HCT116 (cell line): ENCODE data around the gene SLC41A2. TPM values are rescaled to one million over a fixed set of nuclear protein-coding genes. Genes with fewer than 3 reads are reported as not detected.

Experiments used
- ATAC-seq: fragments of 200-7000 bp; cut with Tn5 transposase; 2 replicates; pipeline ENCODE4 v1.9.1; 2020; ENCODE audit warnings: mild to moderate bottlenecking, moderate library complexity
- BruUV-seq: library from RNA; stranded (reverse); fragments of 400-500 nt; replicated peaks from 2 replicates; lab custom pipeline; 2021; lab: Mats Ljungman, UMichigan
- CTCF ChIA-PET: fragments of 300-600 bp; sonication (Branson Sonifier 250); formaldehyde crosslinking; loops from one replicate; lab custom pipeline; 2021; ENCODE audit warnings: antibody characterized with exemption; lab: Charles Lee
- POLR2A ChIA-PET: fragments of 300-600, 350-600 bp; sonication (Branson Sonifier 250); formaldehyde crosslinking; loops from one replicate; lab custom pipeline; 2021; ENCODE audit warnings: antibody characterized with exemption; lab: Charles Lee
- RAD21 ChIA-PET, 2 experiments: fragments of 300-600 bp; sonication (Branson Sonifier 250); formaldehyde crosslinking; loops; one replicate each; lab custom pipeline; 2023; ENCODE audit warnings: low total read pairs in 2 of 2; ENCODE audit not compliant: uncharacterized antibody in 2 of 2, unreplicated experiment in 2 of 2, low non-redundant PET in 1 of 2; lab: Charles Lee
- DNase-seq: peaks from one replicate; pipeline ENCODE4 v3.0.0-alpha.2; 2010; ENCODE audit warnings: low read depth, low spot score
- H2AFZ ChIP-seq: fragments of 200-600 bp; shearing (Covaris generic), sonication (generic); 2 replicates; pipeline ENCODE4 v1.6.1; 2017; ENCODE audit warnings: low read depth, mixed run types, mixed read lengths, antibody characterized with exemption, low read length; ENCODE audit not compliant: poor library complexity, severe bottlenecking
- H3K27ac ChIP-seq: 2 replicates; pipeline ENCODE4 v1.5.1; 2012; ENCODE audit warnings: low read depth, low read length
- H3K27me3 ChIP-seq: fragments of 200-600 bp; sonication (generic); 2 replicates; pipeline ENCODE4 v1.6.1; 2016; ENCODE audit warnings: mixed run types, low read length, mixed read lengths; ENCODE audit not compliant: insufficient read depth
- H3K36me3 ChIP-seq, 2 experiments: fragments of 200-500 bp in 1 of 2; fragments of 200-600 bp in 1 of 2; sonication (Bioruptor generic) in 1 of 2; sonication (generic) in 1 of 2; 2 replicates each; pipeline versions ENCODE4 v1.5.1 to v1.6.1; 2014 to 2016; ENCODE audit warnings: low read length in 2 of 2, inconsistent platforms in 1 of 2, mixed read lengths in 1 of 2, mixed run types in 1 of 2; ENCODE audit not compliant: insufficient read depth in 2 of 2, control insufficient read depth in 1 of 2
- H3K4me1 ChIP-seq, 2 experiments: fragments of 200-600 bp in 1 of 2; sonication (generic) in 1 of 2; 2 replicates each; pipeline versions ENCODE4 v1.5.1 to v1.6.1; 2012 to 2017; ENCODE audit warnings: low read length in 2 of 2, inconsistent platforms in 1 of 2, mild to moderate bottlenecking in 1 of 2, mixed read lengths in 1 of 2, mixed run types in 1 of 2, moderate library complexity in 1 of 2; ENCODE audit not compliant: insufficient read depth in 2 of 2, control insufficient read depth in 1 of 2
- H3K4me2 ChIP-seq: fragments of 200-600 bp; sonication (generic); 2 replicates; pipeline ENCODE4 v1.6.1; 2017; ENCODE audit warnings: mixed run types, low read length, mixed read lengths
- H3K4me3 ChIP-seq, 2 experiments: fragments of 200-600 bp in 1 of 2; sonication (generic) in 1 of 2; replicated peaks in 1 of 2; 2 replicates each; pipeline ENCODE4 v1.5.1; 2011 to 2016; ENCODE audit warnings: low read length in 2 of 2, control low read depth in 1 of 2, low read depth in 1 of 2, mild to moderate bottlenecking in 1 of 2, mixed read lengths in 1 of 2, mixed run types in 1 of 2
- H3K79me2 ChIP-seq: fragments of 200-600 bp; sonication (generic); 2 replicates; pipeline ENCODE4 v1.6.1; 2017; ENCODE audit warnings: mild to moderate bottlenecking, mixed run types, low read length, moderate library complexity, mixed read lengths; ENCODE audit not compliant: insufficient read depth
- H3K9ac ChIP-seq: fragments of 200-600 bp; sonication (generic); 2 replicates; pipeline ENCODE4 v1.6.1; 2016; ENCODE audit warnings: low read length, mixed read lengths
- H3K9me2 ChIP-seq: fragments of 200-600 bp; sonication (generic), shearing (Covaris generic); 2 replicates; pipeline ENCODE4 v1.6.1; 2017; ENCODE audit warnings: mixed run types, mild to moderate bottlenecking, moderate library complexity; ENCODE audit not compliant: insufficient read depth
- H3K9me3 ChIP-seq, 2 experiments: fragments of 200-500 bp in 1 of 2; fragments of 200-600 bp in 1 of 2; sonication (Bioruptor generic) in 1 of 2; sonication (generic) in 1 of 2; 2 replicates each; pipeline ENCODE4 v1.6.1; 2014 to 2017; ENCODE audit warnings: low read length in 2 of 2, mixed read lengths in 2 of 2, inconsistent platforms in 1 of 2, low read depth in 1 of 2, mild to moderate bottlenecking in 1 of 2, mixed run types in 1 of 2, moderate library complexity in 1 of 2; ENCODE audit not compliant: control insufficient read depth in 1 of 2, insufficient read depth in 1 of 2
- H4K20me1 ChIP-seq: fragments of 200-600 bp; sonication (generic), shearing (Covaris generic); 2 replicates; pipeline ENCODE4 v1.6.1; 2017; ENCODE audit warnings: mixed run types, mild to moderate bottlenecking, moderate library complexity; ENCODE audit not compliant: insufficient read depth
- ATF3 ChIP-seq: IDR thresholded peaks from 2 replicates; pipeline ENCODE4 v1.6.1; 2012
- CBX3 ChIP-seq: IDR thresholded peaks from 2 replicates; pipeline ENCODE4 v1.6.1; 2012; ENCODE audit warnings: low read depth
- CEBPB ChIP-seq: IDR thresholded peaks from 2 replicates; pipeline ENCODE4 v1.6.1; 2012; ENCODE audit warnings: low read depth
- EGR1 ChIP-seq: IDR thresholded peaks from 2 replicates; pipeline ENCODE4 v1.6.1; 2012; ENCODE audit warnings: low read depth
- ELF1 ChIP-seq: IDR thresholded peaks from 2 replicates; pipeline ENCODE4 v1.6.1; 2012; ENCODE audit warnings: low read depth, borderline replicate concordance
- JUND ChIP-seq: IDR thresholded peaks from 2 replicates; pipeline ENCODE4 v1.6.1; 2012
- POLR2A ChIP-seq: IDR thresholded peaks from 2 replicates; pipeline ENCODE4 v1.7.0; 2011; ENCODE audit warnings: borderline replicate concordance; ENCODE audit not compliant: insufficient read depth, insufficient read length; ENCODE audit errors: extremely low read depth
- POLR2AphosphoS5 ChIP-seq: IDR thresholded peaks from 2 replicates; pipeline ENCODE4 v1.6.1; 2011; ENCODE audit warnings: mild to moderate bottlenecking, low read depth, low read length, moderate library complexity
- RAD21 ChIP-seq: IDR thresholded peaks from 2 replicates; pipeline ENCODE4 v1.6.1; 2012; ENCODE audit warnings: low read depth, mild to moderate bottlenecking
- REST ChIP-seq: IDR thresholded peaks from 2 replicates; pipeline ENCODE4 v1.6.1; 2012; ENCODE audit warnings: low read depth
- TCF7L2 ChIP-seq: IDR thresholded peaks from 2 replicates; pipeline ENCODE4 v1.7.0; 2011; ENCODE audit warnings: borderline replicate concordance, inconsistent platforms; ENCODE audit not compliant: insufficient read depth, insufficient read length; ENCODE audit errors: extremely low read depth
- ZFX ChIP-seq: fragments of 450-650 bp; IDR thresholded peaks from 2 replicates; pipeline ENCODE4 v1.6.1; 2017
- ZNF274 ChIP-seq: fragments of 200-500 bp; sonication (Bioruptor generic); IDR thresholded peaks from 2 replicates; pipeline ENCODE4 v1.6.1; 2014; ENCODE audit warnings: mild to moderate bottlenecking, low read depth, low read length, inconsistent platforms
- intact Hi-C: fragments of 100-400 bp; cut with micrococcal nuclease; formaldehyde crosslinking; loops from 2 replicates; pipeline ENCODE4 v1.10.0; 2022
- total RNA-seq: library from RNA; stranded (reverse); gene quantifications from one replicate; pipeline ENCODE4 v1.2.1, GENCODE V29; 2021; ENCODE audit not compliant: unreplicated experiment
- TF ChIP-seq, protein P1 (sequence below): IDR thresholded peaks from 2 replicates; pipeline ENCODE4 v1.6.1; 2011; ENCODE audit warnings: mild to moderate bottlenecking, low read length, moderate library complexity; ENCODE audit not compliant: insufficient replicate concordance; ENCODE audit errors: extremely low read depth
- TF ChIP-seq, protein P2 (sequence below): IDR thresholded peaks from 2 replicates; pipeline ENCODE4 v1.6.1; 2012

The SLC41A2 gene
- total RNA-seq, 1 experiment from 2014 or later: 12.5 TPM

- DNase-seq: no peak
- H3K4me1 ChIP-seq: peaks cover 3 to 8% of the 10 kb centered on the region in 2 experiments; a peak in 3 of 4 replicates
- H3K9ac ChIP-seq: no peak overlapping the region
- H3K79me2 ChIP-seq: no peaks in the 10 kb centered on the region
- H4K20me1 ChIP-seq: no peaks in the 10 kb centered on the region
- no peak overlapping the region for H2AFZ ChIP-seq
- no peaks in the 10 kb centered on the region for H3K27me3 ChIP-seq
- H3K9me3 ChIP-seq: no peaks in the 10 kb centered on the region
- no peaks in the 10 kb centered on the region for H3K36me3 ChIP-seq
- intact Hi-C loops: no loop called here
- no TSS peak for BruUV-seq
- TF ChIP-seq ELF1 (no peak), TCF7L2 (no peak), EGR1 (no peak), ZNF274 (no peak), ATF3 (no peak), POLR2A (no peak)
- TF ChIP-seq, protein P1, sequence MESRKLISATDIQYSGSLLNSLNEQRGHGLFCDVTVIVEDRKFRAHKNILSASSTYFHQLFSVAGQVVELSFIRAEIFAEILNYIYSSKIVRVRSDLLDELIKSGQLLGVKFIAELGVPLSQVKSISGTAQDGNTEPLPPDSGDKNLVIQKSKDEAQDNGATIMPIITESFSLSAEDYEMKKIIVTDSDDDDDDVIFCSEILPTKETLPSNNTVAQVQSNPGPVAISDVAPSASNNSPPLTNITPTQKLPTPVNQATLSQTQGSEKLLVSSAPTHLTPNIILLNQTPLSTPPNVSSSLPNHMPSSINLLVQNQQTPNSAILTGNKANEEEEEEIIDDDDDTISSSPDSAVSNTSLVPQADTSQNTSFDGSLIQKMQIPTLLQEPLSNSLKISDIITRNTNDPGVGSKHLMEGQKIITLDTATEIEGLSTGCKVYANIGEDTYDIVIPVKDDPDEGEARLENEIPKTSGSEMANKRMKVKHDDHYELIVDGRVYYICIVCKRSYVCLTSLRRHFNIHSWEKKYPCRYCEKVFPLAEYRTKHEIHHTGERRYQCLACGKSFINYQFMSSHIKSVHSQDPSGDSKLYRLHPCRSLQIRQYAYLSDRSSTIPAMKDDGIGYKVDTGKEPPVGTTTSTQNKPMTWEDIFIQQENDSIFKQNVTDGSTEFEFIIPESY: no peak
- TF ChIP-seq, all 23 proteins: peak for 0
- H3K4me2 ChIP-seq: no peak overlapping the region
- ChIA-PET POLR2A (no interaction called here), CTCF (no interaction called here), RAD21 (no interaction called here)
- no peak overlapping the region for H3K27ac ChIP-seq
- no peak for ATAC-seq
- no peaks in the 10 kb centered on the region for H3K9me2 ChIP-seq
- no peak overlapping the region for H3K4me3 ChIP-seq
These were observed 19.7 kb downstream of the SLC41A2 start for GRCh38 chr12:104938371-104938770.

DNA sequence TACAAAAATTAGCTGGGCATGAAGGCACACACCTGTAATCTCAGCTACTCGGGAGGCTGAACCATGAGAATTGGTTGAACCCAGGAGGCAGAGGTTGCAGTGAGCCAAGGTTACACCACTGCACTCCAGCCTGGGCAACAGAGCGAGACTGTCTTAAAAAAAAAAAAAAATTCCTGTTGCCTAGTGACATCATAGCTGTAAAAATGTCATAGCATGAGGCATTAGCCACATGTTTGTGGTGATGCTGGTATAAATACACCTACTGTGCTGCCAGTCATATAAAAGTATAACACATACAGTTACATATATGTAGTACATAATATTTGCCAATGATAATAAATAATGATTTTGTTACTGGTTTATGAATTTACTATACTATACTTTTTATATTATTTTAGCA, 22.2 kb downstream of the SLC41A2 start:
- no TSS peak for BruUV-seq
- no peak overlapping the region for H3K4me3 ChIP-seq
- no peaks in the 10 kb centered on the region for H3K27me3 ChIP-seq
- ChIA-PET RAD21 (no interaction called here), POLR2A (no interaction called here), CTCF (no interaction called here)
- ATAC-seq (no peak), DNase-seq (no peak)
- H3K4me1 ChIP-seq: no peaks in the 10 kb centered on the region
- no peak overlapping the region for H3K27ac ChIP-seq
- no peak overlapping the region for H2AFZ ChIP-seq
- no peak overlapping the region for H3K9ac ChIP-seq
- no peaks in the 10 kb centered on the region for H3K79me2 ChIP-seq
- intact Hi-C loops: no loop called here
- no peak overlapping the region for H3K4me2 ChIP-seq
- H3K9me3 ChIP-seq: no peaks in the 10 kb centered on the region
- no peaks in the 10 kb centered on the region for H4K20me1 ChIP-seq
- no peaks in the 10 kb centered on the region for H3K9me2 ChIP-seq
- no peaks in the 10 kb centered on the region for H3K36me3 ChIP-seq
- TF ChIP-seq POLR2AphosphoS5 (no peak), ZFX (no peak), POLR2A (no peak), EGR1 (no peak), CBX3 (no peak), RAD21 (no peak), CEBPB (no peak), REST (no peak), ATF3 (no peak), JUND (no peak), ZNF274 (no peak)
- TF ChIP-seq, protein P2, sequence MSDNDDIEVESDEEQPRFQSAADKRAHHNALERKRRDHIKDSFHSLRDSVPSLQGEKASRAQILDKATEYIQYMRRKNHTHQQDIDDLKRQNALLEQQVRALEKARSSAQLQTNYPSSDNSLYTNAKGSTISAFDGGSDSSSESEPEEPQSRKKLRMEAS: no peak
